Fibroblast of lung (primary cell): Measurements from ENCODE around the gene MCOLN1. TPM values are rescaled to one million over a fixed set of nuclear protein-coding genes. Genes with fewer than 3 reads are reported as not detected.

Experiments
- DNase-seq, 2 donors: peaks; one replicate each; pipeline versions ENCODE4 v3.0.0 to v3.0.0-alpha.2; 2010; ENCODE audit warnings: low read depth in 2 of 2
- H2AFZ ChIP-seq: 2 replicates; pipeline ENCODE4 v1.5.1; 2012; ENCODE audit warnings: low read length, control low read depth, inconsistent platforms
- H3K27ac ChIP-seq: 2 replicates; pipeline ENCODE4 v1.5.1; 2011; ENCODE audit warnings: low read length, control low read depth; ENCODE audit not compliant: insufficient read depth
- H3K27me3 ChIP-seq: 2 replicates; pipeline ENCODE4 v1.5.1; 2011; ENCODE audit warnings: mild to moderate bottlenecking, low read length; ENCODE audit not compliant: control insufficient read depth, insufficient read depth
- H3K36me3 ChIP-seq: 2 replicates; pipeline ENCODE4 v1.5.1; 2011; ENCODE audit warnings: low read length; ENCODE audit not compliant: control insufficient read depth, insufficient read depth
- H3K4me1 ChIP-seq: 2 replicates; pipeline ENCODE4 v1.5.1; 2011; ENCODE audit warnings: low read length; ENCODE audit not compliant: control insufficient read depth, insufficient read depth; ENCODE audit errors: extremely low read depth
- H3K4me2 ChIP-seq: 2 replicates; pipeline ENCODE4 v1.5.1; 2011; ENCODE audit warnings: low read length, control low read depth; ENCODE audit not compliant: insufficient read depth; ENCODE audit errors: extremely low read depth
- H3K4me3 ChIP-seq, 4 experiments: fragments of 200-600 bp in 1 of 4; sonication (generic) in 1 of 4; replicated peaks in 1 of 4; 2 replicates each; pipeline ENCODE4 v1.5.1; 2011 to 2016; ENCODE audit warnings: low read length in 4 of 4, low read depth in 3 of 4, mild to moderate bottlenecking in 3 of 4, control low read depth in 2 of 4, inconsistent platforms in 1 of 4, mixed read lengths in 1 of 4; ENCODE audit not compliant: insufficient read depth in 1 of 4; ENCODE audit errors: control extremely low read depth in 1 of 4
- H3K79me2 ChIP-seq: 2 replicates; pipeline ENCODE4 v1.5.1; 2012; ENCODE audit warnings: mild to moderate bottlenecking, low read length, inconsistent platforms; ENCODE audit not compliant: control insufficient read depth, insufficient read depth
- H3K9ac ChIP-seq: 2 replicates; pipeline ENCODE4 v1.5.1; 2011; ENCODE audit warnings: mild to moderate bottlenecking, low read length, control low read depth; ENCODE audit not compliant: insufficient read depth
- H3K9me3 ChIP-seq: 2 replicates; pipeline ENCODE4 v1.5.1; 2012; ENCODE audit warnings: low read depth, low read length; ENCODE audit not compliant: control insufficient read depth, insufficient read depth
- H4K20me1 ChIP-seq: 2 replicates; pipeline ENCODE4 v1.5.1; 2011; ENCODE audit warnings: low read length; ENCODE audit not compliant: control insufficient read depth, insufficient read depth; ENCODE audit errors: extremely low read depth
- CTCF ChIP-seq, 2 donors: IDR thresholded peaks in 1 of 2; conservative IDR thresholded peaks in 1 of 2; 1 replicate in 1 of 2; 2 replicates in 1 of 2; pipeline ENCODE4 v1.5.1; 2011 to 2012; ENCODE audit warnings: low read length in 2 of 2, control low read depth in 1 of 2, inconsistent platforms in 1 of 2, low read depth in 1 of 2, mild to moderate bottlenecking in 1 of 2
- EZH2 ChIP-seq: IDR thresholded peaks from 2 replicates; pipeline ENCODE4 v1.5.1; 2012; ENCODE audit warnings: low read length, control low read depth, mild to moderate bottlenecking; ENCODE audit errors: missing control alignments
- polyA plus RNA-seq, 2 donors: library from polyadenylated mRNA; depleted of rRNA in 1 of 2; stranded (reverse) in 1 of 2; unstranded in 1 of 2; fragments of >200 nt; gene quantifications; 2 replicates each; pipeline ENCODE4 v1.2.1, GENCODE V29; 2011 to 2012; ENCODE audit warnings: missing spikeins in 1 of 2
- total RNA-seq: library from RNA; depleted of rRNA; stranded (reverse); fragments of >200 nt; gene quantifications from 2 replicates; pipeline ENCODE4 v1.2.1, GENCODE V29; 2014

The MCOLN1 gene
- total and polyA plus RNA-seq, 2 donors (not counting 1 experiment from before 2014, with no cell fraction given): 4.0 to 15.1 TPM

- Histone ChIP-seq H3K9ac (no peak overlapping the region), H3K79me2 (no peaks in the 10 kb centered on the region), H3K4me1 (no peaks in the 10 kb centered on the region), H3K36me3 (no peaks in the 10 kb centered on the region), H4K20me1 (no peaks in the 10 kb centered on the region), H3K4me3 (no peak overlapping the region), H3K27me3 (no peaks in the 10 kb centered on the region), H2AFZ (no peak overlapping the region), H3K9me3 (no peaks in the 10 kb centered on the region), H3K27ac (no peak overlapping the region), H3K4me2 (no peak overlapping the region)
- DNase-seq: no peak
- no peak for TF ChIP-seq CTCF (conservative IDR thresholded peaks at IDR 0.05 in 1 of 2, IDR thresholded peaks at IDR 0.05 in 1 of 2; ENCODE audit: low read depth in 1 of 2, low read length in 2 of 2)
- TF ChIP-seq EZH2: no peak
Observed at GRCh38 chr19:7478843-7479227, 43.6 kb upstream of the MCOLN1 start.

DNA sequence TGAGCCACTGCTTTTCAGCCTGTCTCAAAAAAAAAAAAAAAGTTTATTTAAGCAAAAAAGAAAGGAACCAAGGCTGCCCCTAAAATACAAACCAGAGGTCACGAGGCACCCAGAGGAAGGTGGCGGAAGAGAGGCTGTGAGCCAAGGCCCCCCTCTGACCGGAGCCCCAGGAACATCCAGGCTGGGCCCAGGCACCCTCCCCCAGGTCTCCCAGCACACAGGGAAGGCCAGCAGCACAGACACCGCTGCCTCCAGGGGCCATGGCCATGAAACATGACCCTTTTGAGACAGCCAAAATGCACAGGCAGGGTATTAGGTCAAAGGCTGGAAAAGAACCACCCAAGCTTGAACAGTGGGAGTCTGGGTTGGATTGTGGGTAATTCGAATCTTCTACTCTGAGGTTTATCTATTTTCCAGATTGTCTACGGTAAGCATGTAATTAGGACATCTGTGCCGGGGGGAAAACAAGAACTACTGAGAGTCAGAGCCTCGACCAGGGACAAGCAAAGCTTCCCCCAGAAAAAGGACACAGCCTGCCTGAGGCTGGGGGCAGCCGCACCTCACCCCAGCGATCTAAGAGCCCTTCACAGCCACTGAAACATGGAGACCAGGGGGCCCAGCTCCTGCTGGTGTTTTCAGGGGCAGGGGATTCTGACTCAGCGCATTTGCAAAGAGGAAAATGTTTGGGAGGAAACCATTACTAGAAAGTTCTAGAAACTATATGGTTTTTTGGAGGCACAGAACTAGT lies 42.0 kb upstream of the MCOLN1 start:
- H3K79me2 ChIP-seq: no peaks in the 10 kb centered on the region
- no peaks in the 10 kb centered on the region for H3K27me3 ChIP-seq

DNA sequence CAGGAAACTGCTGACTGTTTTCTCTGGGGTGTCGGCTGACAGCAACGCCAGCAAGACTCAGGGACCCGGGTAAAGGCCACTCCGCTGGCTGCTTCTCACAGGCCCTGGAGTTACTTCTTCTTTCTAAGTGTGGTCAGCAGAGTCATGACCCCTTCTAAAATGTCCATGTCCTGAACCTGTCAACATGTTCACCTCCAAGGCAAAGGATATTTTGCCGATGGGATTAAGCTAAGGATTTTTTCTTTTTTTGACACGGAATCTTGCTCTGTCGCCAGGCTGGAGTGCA lies 41.5 kb upstream of the MCOLN1 start:
- no peak overlapping the region for H3K27ac ChIP-seq
- no peaks in the 10 kb centered on the region for H3K79me2 ChIP-seq
- no peaks in the 10 kb centered on the region for H3K9me3 ChIP-seq
- no peaks in the 10 kb centered on the region for H3K4me1 ChIP-seq
- no peaks in the 10 kb centered on the region for H4K20me1 ChIP-seq
- no peak for TF ChIP-seq EZH2
- no peak for TF ChIP-seq CTCF (conservative IDR thresholded peaks at IDR 0.05 in 1 of 2, IDR thresholded peaks at IDR 0.05 in 1 of 2; ENCODE audit: low read depth in 1 of 2, low read length in 2 of 2)
- no peaks in the 10 kb centered on the region for H3K36me3 ChIP-seq
- H3K4me3 ChIP-seq: no peak overlapping the region
- H3K4me2 ChIP-seq: no peak overlapping the region
- no peak overlapping the region for H2AFZ ChIP-seq
- H3K27me3 ChIP-seq: no peaks in the 10 kb centered on the region
- no peak for DNase-seq
- no peak overlapping the region for H3K9ac ChIP-seq

More for the DNA sequence above, 42.0 kb upstream of the MCOLN1 start:
- no peak overlapping the region for H3K4me2 ChIP-seq
- H3K9me3 ChIP-seq: no peaks in the 10 kb centered on the region
- no peak overlapping the region for H3K27ac ChIP-seq
- no peaks in the 10 kb centered on the region for H3K36me3 ChIP-seq
- no peaks in the 10 kb centered on the region for H3K4me1 ChIP-seq
- no peak overlapping the region for H2AFZ ChIP-seq
- DNase-seq: no peak
- no peak overlapping the region for H3K9ac ChIP-seq
- no peak for TF ChIP-seq EZH2
- no peak for TF ChIP-seq CTCF (conservative IDR thresholded peaks at IDR 0.05 in 1 of 2, IDR thresholded peaks at IDR 0.05 in 1 of 2; ENCODE audit: low read depth in 1 of 2, low read length in 2 of 2)
- H4K20me1 ChIP-seq: no peaks in the 10 kb centered on the region
- H3K4me3 ChIP-seq: no peak overlapping the region
